B cell (primary cell): ENCODE measurements around the gene OR2T27. TPM values are rescaled to one million over a fixed set of nuclear protein-coding genes. Genes with fewer than 3 reads are reported as not detected.
"Not testable (repeated sequence)": the region's sequence is repeated elsewhere in the genome, so short reads cannot be mapped to it uniquely, and the experiment has no call there.

ENCODE experiments used
- ATAC-seq: fragments of 200-7000 bp; cut with Tn5 transposase; one replicate; pipeline ENCODE4 v1.10.0; 2021; ENCODE audit warnings: low read depth, mild to moderate bottlenecking, moderate number of reproducible peaks, moderate library complexity
- CTCF ChIA-PET: fragments of 350-600 bp; sonication (Branson Sonifier 250); formaldehyde crosslinking; loops from one replicate; lab custom pipeline; 2021; ENCODE audit warnings: antibody characterized with exemption, inconsistent platforms; lab: Charles Lee
- POLR2A ChIA-PET: fragments of 350-600 bp; sonication (Branson Sonifier 250); formaldehyde crosslinking; loops from one replicate; lab custom pipeline; 2021; ENCODE audit warnings: antibody characterized with exemption; lab: Charles Lee
- DNase-seq: peaks from one replicate; pipeline ENCODE4 v3.0.0; 2013
- H2AFZ ChIP-seq: 2 replicates; pipeline ENCODE4 v1.6.1; 2012; ENCODE audit warnings: mild to moderate bottlenecking, low read depth, low read length; ENCODE audit not compliant: insufficient read depth, poor library complexity, severe bottlenecking
- H3K27ac ChIP-seq, 2 donors: 1 replicate in 1 of 2; 2 replicates in 1 of 2; pipeline ENCODE4 v1.5.1; 2012 to 2013; ENCODE audit warnings: low read length in 2 of 2, mild to moderate bottlenecking in 2 of 2, moderate library complexity in 1 of 2
- H3K27me3 ChIP-seq, 4 experiments: fragments of 200-600 bp in 1 of 4; sonication (generic) in 1 of 4; replicated peaks in 1 of 4; 1 replicate in 2 of 4; 2 replicates in 2 of 4; pipeline versions ENCODE4 v1.6.1 to v1.7.0; 2013 to 2016; ENCODE audit warnings: low read length in 3 of 4, mild to moderate bottlenecking in 2 of 4, mixed read lengths in 1 of 4, moderate library complexity in 1 of 4; ENCODE audit not compliant: insufficient read depth in 4 of 4, control insufficient read depth in 3 of 4; ENCODE audit errors: control extremely low read depth in 1 of 4
- H3K36me3 ChIP-seq, 2 experiments: replicated peaks in 1 of 2; 1 replicate in 1 of 2; 2 replicates in 1 of 2; pipeline versions ENCODE4 v1.6.1 to v1.7.1; 2013; ENCODE audit warnings: low read length in 1 of 2; ENCODE audit not compliant: insufficient read depth in 2 of 2, control insufficient read depth in 1 of 2; ENCODE audit errors: control extremely low read depth in 1 of 2, extremely low read depth in 1 of 2
- H3K4me1 ChIP-seq, 2 donors: fragments of 200-600 bp in 1 of 2; sonication (generic) in 1 of 2; 1 replicate in 1 of 2; 2 replicates in 1 of 2; pipeline versions ENCODE4 v1.5.1 to v1.6.1; 2013 to 2017; ENCODE audit warnings: low read length in 2 of 2; ENCODE audit not compliant: control insufficient read depth in 2 of 2, insufficient read depth in 2 of 2
- H3K4me2 ChIP-seq: replicated peaks from 2 replicates; pipeline ENCODE3; 2012; ENCODE audit warnings: mild to moderate bottlenecking, low read depth, low read length; ENCODE audit not compliant: poor library complexity, severe bottlenecking
- H3K4me3 ChIP-seq, 5 experiments: fragments of 200-600 bp in 1 of 5; sonication (generic) in 1 of 5; 1 replicate in 3 of 5; 2 replicates in 2 of 5; pipeline versions ENCODE4 v1.5.1 to v1.7.0; 2011 to 2016; ENCODE audit warnings: low read length in 4 of 5, mild to moderate bottlenecking in 4 of 5, low read depth in 2 of 5, control low read depth in 1 of 5, moderate library complexity in 1 of 5; ENCODE audit not compliant: insufficient read depth in 1 of 5; ENCODE audit errors: control extremely low read depth in 1 of 5, extremely low read depth in 1 of 5
- H3K79me2 ChIP-seq: fragments of 200-600 bp; sonication (generic); one replicate; pipeline ENCODE4 v1.6.0; 2016; ENCODE audit warnings: low read length; ENCODE audit not compliant: control insufficient read depth, insufficient read depth
- H3K9ac ChIP-seq: fragments of 200-600 bp; sonication (generic); 2 replicates; pipeline ENCODE4 v1.6.1; 2017; ENCODE audit warnings: mild to moderate bottlenecking, low read length, moderate library complexity
- H3K9me3 ChIP-seq, 3 donors: one replicate each; pipeline versions ENCODE4 v1.6.1 to v1.7.1; 2013; ENCODE audit warnings: low read length in 2 of 3; ENCODE audit not compliant: control insufficient read depth in 2 of 3, insufficient read depth in 1 of 3; ENCODE audit errors: control extremely low read depth in 1 of 3
- H4K20me1 ChIP-seq: 2 replicates; pipeline ENCODE4 v1.6.0; 2012; ENCODE audit warnings: mild to moderate bottlenecking, low read length; ENCODE audit not compliant: insufficient read depth, control insufficient read depth, poor library complexity, severe bottlenecking
- H3K27ac Mint-ChIP-seq: one replicate; pipeline ENCODE4 v1.8.0; 2021; ENCODE audit warnings: mixed read lengths
- H3K27me3 Mint-ChIP-seq: one replicate; pipeline ENCODE4 v1.8.0; 2021; ENCODE audit warnings: mixed read lengths
- H3K4me1 Mint-ChIP-seq: one replicate; pipeline ENCODE4 v1.8.0; 2021; ENCODE audit warnings: mixed read lengths
- H3K4me3 Mint-ChIP-seq: one replicate; pipeline ENCODE4 v1.8.0; 2021; ENCODE audit warnings: mixed read lengths
- H3K9me3 Mint-ChIP-seq: one replicate; pipeline ENCODE4 v1.8.0; 2022; ENCODE audit warnings: mixed read lengths; ENCODE audit not compliant: insufficient read depth
- WGBS: methylation state at CpG from one replicate; pipeline ENCODE4 v1.1.5; 2013; ENCODE audit warnings: missing lambda C conversion rate; ENCODE audit not compliant: insufficient coverage; 5-methylcytosine and 5-hydroxymethylcytosine counted together
- intact Hi-C: fragments of 100-400 bp; cut with micrococcal nuclease; formaldehyde crosslinking; loops from one replicate; pipeline ENCODE4 v1.10.0; 2022
- polyA plus RNA-seq: library from polyadenylated mRNA; depleted of rRNA; stranded (reverse); fragments of >200 nt; gene quantifications from 2 replicates; pipeline ENCODE4 v1.2.3, GENCODE V29; 2012
- total RNA-seq, 2 donors: library from RNA; stranded (reverse); fragments of 120-200 nt in 1 of 2; gene quantifications; 1 replicate in 1 of 2; 2 replicates in 1 of 2; pipeline versions ENCODE4 v1.2.3 to v1.2.4, GENCODE V29; 2013 to 2022

The OR2T27 gene
- total and polyA plus RNA-seq, 2 donors (not counting 1 experiment from before 2014, with no cell fraction given) = 0.10 TPM; not detected in 1

DNA sequence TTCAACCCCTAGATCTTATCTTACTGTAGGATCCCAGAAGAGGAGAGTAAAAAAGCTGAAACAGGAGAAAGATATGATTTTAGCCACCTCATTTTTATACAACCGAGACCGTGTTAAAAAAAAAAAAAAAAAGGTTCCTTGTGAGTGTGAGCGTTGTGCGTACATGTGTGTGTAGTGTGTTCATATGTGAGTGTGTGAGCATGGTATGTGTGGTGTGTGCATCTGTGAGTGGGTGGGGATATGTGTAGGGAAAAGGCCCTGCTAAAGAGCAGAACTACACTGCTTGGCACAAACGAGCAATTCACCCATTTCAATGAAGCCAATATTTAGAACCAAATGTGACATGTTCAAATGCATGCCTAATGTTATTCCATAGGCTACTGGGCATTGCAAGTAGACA, 13.7 kb downstream of the OR2T27 start:
- H3K4me3 Mint-ChIP-seq, H3K4me1 Mint-ChIP-seq, H2AFZ ChIP-seq, H3K27ac Mint-ChIP-seq, H3K27ac ChIP-seq, H3K9ac ChIP-seq, intact Hi-C loops, H3K9me3 ChIP-seq, POLR2A ChIA-PET, H3K9me3 Mint-ChIP-seq, DNase-seq, H4K20me1 ChIP-seq, H3K27me3 Mint-ChIP-seq, H3K4me2 ChIP-seq, H3K4me1 ChIP-seq, H3K36me3 ChIP-seq, CTCF ChIA-PET, H3K27me3 ChIP-seq, H3K79me2 ChIP-seq, H3K4me3 ChIP-seq, ATAC-seq: not testable (repeated sequence)
- WGBS = no CpG with 5 or more reads among the region's 5 CpGs

DNA sequence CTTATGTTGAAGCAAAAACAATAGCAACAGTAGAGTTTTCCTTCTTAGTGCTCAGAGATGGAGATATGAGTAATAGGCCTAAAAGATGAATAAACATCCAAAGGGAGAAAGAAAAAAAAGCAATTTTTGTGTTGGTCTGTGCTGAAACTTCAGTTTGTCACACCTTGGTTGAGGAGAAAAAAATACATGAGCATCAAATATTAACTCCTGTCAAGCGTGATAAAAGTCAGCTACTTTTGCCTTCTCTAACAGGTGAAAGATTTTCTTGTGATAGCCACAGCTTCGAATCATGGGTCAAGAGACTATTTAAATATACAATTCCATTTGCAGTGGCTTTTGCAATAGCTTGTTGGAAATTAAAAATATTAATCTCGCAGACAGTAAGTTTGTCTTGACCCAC, 14.4 kb downstream of the OR2T27 start:
- H3K9me3 ChIP-seq, H2AFZ ChIP-seq, H3K9ac ChIP-seq, H3K27ac Mint-ChIP-seq, H3K27ac ChIP-seq, H3K79me2 ChIP-seq, ATAC-seq, H3K4me1 Mint-ChIP-seq, H3K4me2 ChIP-seq, DNase-seq, H3K27me3 ChIP-seq, CTCF ChIA-PET, H3K9me3 Mint-ChIP-seq, H3K4me3 Mint-ChIP-seq, intact Hi-C loops, POLR2A ChIA-PET, H3K36me3 ChIP-seq, H4K20me1 ChIP-seq, H3K4me3 ChIP-seq, H3K4me1 ChIP-seq, H3K27me3 Mint-ChIP-seq: not testable (repeated sequence)
- no CpG with 5 or more reads among the region's 3 CpGs for WGBS

DNA sequence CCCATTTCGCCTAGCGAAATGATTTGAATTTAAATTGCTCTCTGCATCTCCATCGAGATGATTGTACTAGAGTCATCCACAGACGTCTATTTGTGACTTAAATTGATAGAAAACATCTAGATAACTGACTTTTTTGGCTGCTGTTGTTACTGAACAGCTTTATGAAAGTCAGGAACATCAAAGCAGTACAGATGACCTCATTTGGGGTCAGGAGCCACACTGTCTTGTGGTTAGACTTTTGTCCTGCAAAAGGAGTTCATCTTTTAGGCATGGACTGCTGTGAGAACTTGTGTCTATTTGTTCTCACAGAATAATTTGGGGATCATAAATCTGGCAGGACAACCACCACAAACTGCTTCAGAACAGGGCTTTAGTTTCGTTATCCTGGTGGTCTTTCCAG, 15.7 kb downstream of the OR2T27 start:
- DNase-seq, H3K9me3 Mint-ChIP-seq, H3K4me1 ChIP-seq, H3K27me3 ChIP-seq, H2AFZ ChIP-seq, CTCF ChIA-PET, intact Hi-C loops, POLR2A ChIA-PET, H3K27me3 Mint-ChIP-seq, H3K4me2 ChIP-seq, ATAC-seq, H3K79me2 ChIP-seq, H3K27ac ChIP-seq, H3K4me1 Mint-ChIP-seq, H3K4me3 ChIP-seq, H4K20me1 ChIP-seq, H3K9ac ChIP-seq, H3K9me3 ChIP-seq, H3K27ac Mint-ChIP-seq, H3K4me3 Mint-ChIP-seq, H3K36me3 ChIP-seq: not testable (repeated sequence)
- no CpG with 5 or more reads among the region's 5 CpGs for WGBS

DNA sequence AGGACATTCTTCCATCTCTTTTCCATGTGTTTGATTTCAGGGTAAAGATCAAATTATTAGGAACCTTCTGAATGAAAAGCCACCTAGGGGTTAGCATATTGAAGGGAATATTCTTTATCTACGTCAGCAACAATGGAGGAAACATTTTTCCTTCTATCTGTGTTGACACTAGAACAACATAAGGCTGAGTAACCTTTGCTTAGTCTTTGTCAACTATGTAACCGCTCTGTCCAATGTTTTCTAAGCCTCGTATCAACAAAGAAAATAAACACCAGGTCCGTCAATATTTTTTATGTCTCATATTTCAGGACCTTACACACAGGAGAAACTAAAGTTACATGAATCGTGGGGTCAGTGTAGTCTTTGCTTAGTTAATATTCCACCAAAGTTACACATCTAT, 18.7 kb downstream of the OR2T27 start:
- intact Hi-C loops, H4K20me1 ChIP-seq, DNase-seq, H3K36me3 ChIP-seq, H3K9me3 ChIP-seq, H3K27me3 Mint-ChIP-seq, H3K4me3 ChIP-seq, ATAC-seq, H3K9me3 Mint-ChIP-seq, H3K4me2 ChIP-seq, H3K4me3 Mint-ChIP-seq, POLR2A ChIA-PET, CTCF ChIA-PET, H3K27ac ChIP-seq, H2AFZ ChIP-seq, H3K9ac ChIP-seq, H3K79me2 ChIP-seq, H3K27me3 ChIP-seq, H3K4me1 Mint-ChIP-seq, H3K27ac Mint-ChIP-seq, H3K4me1 ChIP-seq: not testable (repeated sequence)
- WGBS = no CpG with 5 or more reads among the region's 5 CpGs
